ENCODE results near the gene BTF3L4. TPM values are rescaled to one million over a fixed set of nuclear protein-coding genes. Genes with fewer than 3 reads are reported as not detected.
A peak's percentile ranks its signal among the peaks of the same experiment; 100 is the strongest.

Gene BTF3L4
- total RNA-seq, 4 donors from 2014 or later, result 15.6 to 42.1 (median 22.7) TPM

GRCh38 chr1:52119301-52120079, 63.4 kb downstream of the BTF3L4 start:
- Histone ChIP-seq H3K4me3 (no peak overlapping the region), H3K4me1 (peaks cover 0 to 10% (median 0%) of the 10 kb centered on the region in 4 donors), H3K36me3 (no peaks in the 10 kb centered on the region), H3K9me3 (no peaks in the 10 kb centered on the region), H3K27ac (no peak overlapping the region), H3K27me3 (no peaks in the 10 kb centered on the region)
- DNase-seq, result no peak
- TF ChIP-seq CTCF (IDR thresholded peaks at IDR 0.05) (no peak), POLR2A (IDR thresholded peaks at IDR 0.05) (no peak)

GRCh38 chr1:52122384-52122783, 66.3 kb downstream of the BTF3L4 start:
- Histone ChIP-seq H3K27ac (peak overlapping the region in 2 of 4 donors; percentile 30 to 61), H3K9me3 (no peaks in the 10 kb centered on the region), H3K36me3 (no peaks in the 10 kb centered on the region), H3K4me3 (no peak overlapping the region), H3K27me3 (no peaks in the 10 kb centered on the region), H3K4me1 (peaks cover 0 to 10% (median 0%) of the 10 kb centered on the region in 4 donors)
- DNase-seq, result peak in 2 of 3 donors; percentile 58 to 72
- TF ChIP-seq CTCF (IDR thresholded peaks at IDR 0.05) (no peak), POLR2A (IDR thresholded peaks at IDR 0.05) (no peak)

GRCh38 chr1:52123622-52124021, 67.5 kb downstream of the BTF3L4 start:
- H3K27me3 ChIP-seq, result no peaks in the 10 kb centered on the region
- H3K4me1 ChIP-seq, result peaks cover 0 to 10% (median 0%) of the 10 kb centered on the region in 4 donors
- no peak for TF ChIP-seq POLR2A (IDR thresholded peaks at IDR 0.05)
- no peak for TF ChIP-seq CTCF (IDR thresholded peaks at IDR 0.05)
- H3K4me3 ChIP-seq, result no peak overlapping the region
- H3K36me3 ChIP-seq, result no peaks in the 10 kb centered on the region
- H3K27ac ChIP-seq, result no peak overlapping the region
- no peaks in the 10 kb centered on the region for H3K9me3 ChIP-seq
- no peak for DNase-seq

GRCh38 chr1:52125736-52126359, 69.8 kb downstream of the BTF3L4 start:
- TF ChIP-seq POLR2A (IDR thresholded peaks at IDR 0.05) (no peak), CTCF (IDR thresholded peaks at IDR 0.05) (no peak)
- Histone ChIP-seq H3K36me3 (no peaks in the 10 kb centered on the region), H3K9me3 (no peaks in the 10 kb centered on the region), H3K27me3 (no peaks in the 10 kb centered on the region), H3K27ac (no peak overlapping the region), H3K4me1 (peaks cover 0 to 10% (median 0%) of the 10 kb centered on the region in 4 donors), H3K4me3 (no peak overlapping the region)
- DNase-seq, result no peak

GRCh38 chr1:52127181-52128180, 71.4 kb downstream of the BTF3L4 start:
- Histone ChIP-seq H3K9me3 (no peaks in the 10 kb centered on the region), H3K4me3 (no peak overlapping the region), H3K36me3 (no peaks in the 10 kb centered on the region), H3K27me3 (no peaks in the 10 kb centered on the region), H3K27ac (no peak overlapping the region), H3K4me1 (peaks cover 0 to 6% (median 0%) of the 10 kb centered on the region in 4 donors)
- DNase-seq, result peak in 1 of 3 donors; percentile 62
- TF ChIP-seq POLR2A (IDR thresholded peaks at IDR 0.05), result no peak
- TF ChIP-seq CTCF (IDR thresholded peaks at IDR 0.05), result peak; percentile 8 to 75 (median 62)

All from Peyer's patch (tissue), 4 donors.